DMS53 (cell line): ENCODE measurements around the gene BICD2.

ENCODE experiments used
- DNase-seq: peaks from one replicate; lab custom pipeline; 2025; lab: John Stamatoyannopoulos, UW

The BICD2 gene

GRCh38 chr9:92668746-92669526 lies 95.7 kb downstream of the BICD2 start:
- peak; percentile 41 for DNase-seq

DNA sequence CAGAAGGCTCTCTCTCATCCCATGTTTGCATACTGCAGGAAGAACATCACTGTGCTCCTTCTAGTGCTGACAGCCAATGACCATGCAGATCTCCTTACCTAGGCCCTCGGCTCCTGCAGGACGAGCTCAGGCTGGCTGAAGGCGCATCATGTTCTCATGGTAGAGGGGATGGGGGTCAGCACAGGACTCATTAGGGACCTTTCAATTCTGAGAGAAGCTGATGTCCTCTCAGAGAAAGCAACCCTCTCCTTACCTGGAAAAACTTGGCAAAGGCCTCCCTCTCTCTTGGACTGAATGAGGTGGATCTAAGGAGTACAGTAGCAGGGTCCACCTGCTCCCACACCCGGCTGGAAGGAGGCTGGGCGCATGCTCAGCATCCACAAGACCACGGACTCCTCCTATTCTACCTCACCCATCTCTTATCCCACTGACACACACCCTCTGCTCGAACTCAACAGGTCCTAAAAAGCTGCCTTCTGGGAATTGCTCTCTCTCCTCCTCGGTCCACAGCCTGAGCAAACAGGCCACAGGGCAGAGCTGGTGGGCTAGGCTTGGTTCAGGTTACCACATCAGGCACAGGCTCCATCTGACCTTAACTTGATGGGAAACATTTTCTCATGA lies 97.6 kb downstream of the BICD2 start:
- no peak for DNase-seq

GRCh38 chr9:92666236-92666635 lies 98.4 kb downstream of the BICD2 start:
- DNase-seq, result no peak

- DNase-seq, result no peak
Measured at GRCh38 chr9:92665836-92666235, 98.8 kb downstream of the BICD2 start.

- DNase-seq, result no peak
Measured at GRCh38 chr9:92664394-92665152, 100.1 kb downstream of the BICD2 start.

- DNase-seq, result peak; percentile 13
Measured at GRCh38 chr9:92663951-92664350, 100.7 kb downstream of the BICD2 start.

DNA sequence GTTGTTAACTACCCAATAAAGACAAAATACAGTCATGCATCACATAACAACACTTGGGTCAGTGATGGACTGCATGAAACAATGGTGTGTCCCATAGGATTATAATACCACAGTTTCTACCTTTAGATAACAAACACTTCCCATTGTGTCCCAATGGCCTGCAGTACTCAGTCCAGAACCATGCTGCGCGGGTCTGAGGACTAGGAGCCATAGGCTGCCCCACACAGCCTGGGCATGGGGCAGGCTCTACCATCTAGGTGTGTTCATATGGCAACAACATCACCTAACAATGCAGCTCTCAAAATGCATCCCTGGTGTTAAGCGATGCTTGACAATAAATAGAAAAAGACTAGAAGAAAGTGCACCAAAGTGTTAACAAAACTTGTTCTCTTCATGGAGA lies 101.5 kb downstream of the BICD2 start:
- DNase-seq, result no peak

DNA sequence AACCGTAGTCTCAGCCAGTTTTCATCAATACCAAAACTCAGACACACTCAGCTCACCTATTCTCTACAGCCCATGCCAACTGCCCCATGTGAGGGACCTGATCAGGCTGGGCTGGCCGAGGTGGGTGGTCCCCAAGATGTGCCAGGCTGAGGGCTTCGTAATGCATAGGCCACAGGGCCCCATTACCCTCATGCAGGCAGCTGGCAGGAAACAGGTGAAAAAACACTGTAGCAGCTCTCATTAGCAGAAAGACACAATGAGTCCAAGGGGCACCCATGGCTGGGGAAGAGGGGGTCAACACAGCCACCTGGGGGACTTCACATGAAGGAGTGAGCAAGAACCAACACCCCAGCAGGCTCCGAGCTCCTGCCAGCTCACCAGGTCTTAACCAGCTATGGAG lies 102.9 kb downstream of the BICD2 start:
- DNase-seq, result no peak
